ENCODE data around the gene MDM2.

DNA sequence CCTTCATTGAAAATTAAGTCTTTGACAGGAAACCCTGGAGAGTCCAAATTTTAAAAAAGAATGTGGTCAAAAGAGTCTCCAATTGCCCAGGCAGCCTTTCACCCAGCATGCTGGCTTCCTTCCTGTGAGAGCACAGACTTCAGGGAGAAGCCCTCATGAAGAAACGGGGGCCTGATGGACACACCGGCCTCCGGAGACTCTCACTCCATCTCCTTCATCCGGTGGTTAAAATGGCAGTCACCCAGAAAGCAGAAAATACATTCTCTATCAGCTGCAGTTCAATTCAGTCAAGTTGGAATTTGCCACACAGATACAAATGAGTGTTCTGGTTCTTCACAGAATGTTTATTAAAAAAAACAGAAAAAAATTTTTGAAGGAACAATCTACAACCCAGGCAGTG lies 68.5 kb downstream of the MDM2 start:
- TF ChIP-seq EZH2 (IDR thresholded peaks at IDR 0.05; ENCODE audit: insufficient read depth, poor library complexity, severe bottlenecking) (no peak), EZH2phosphoT487 (IDR thresholded peaks at IDR 0.05; ENCODE audit: insufficient read depth, low read depth) (no peak)
